Upper lobe of right lung (tissue), 1 donor: ENCODE results near the gene DHX58. TPM values are rescaled to one million over a fixed set of nuclear protein-coding genes. Genes with fewer than 3 reads are reported as not detected.
A peak's percentile ranks its signal among the peaks of the same experiment; 100 is the strongest.

Experiments used
- ATAC-seq: fragments of 200-7000 bp; cut with Tn5 transposase; one replicate; pipeline ENCODE4 v1.9.1; 2020; ENCODE audit warnings: mild to moderate bottlenecking, moderate library complexity
- DNase-seq: peaks from one replicate; pipeline ENCODE4 v3.0.0-alpha.2; 2020
- H3K27ac ChIP-seq: fragments of 200-600 bp; one replicate; pipeline ENCODE4 v1.8.0; 2022
- H3K27me3 ChIP-seq: fragments of 200-600 bp; one replicate; pipeline ENCODE4 v1.8.0; 2022; ENCODE audit warnings: mild to moderate bottlenecking
- H3K36me3 ChIP-seq: fragments of 200-600 bp; one replicate; pipeline ENCODE4 v1.8.0; 2022
- H3K4me1 ChIP-seq: fragments of 200-600 bp; one replicate; pipeline ENCODE4 v1.8.0; 2022
- H3K4me3 ChIP-seq: fragments of 200-600 bp; one replicate; pipeline ENCODE4 v1.8.0; 2022; ENCODE audit warnings: mild to moderate bottlenecking
- H3K9me3 ChIP-seq: fragments of 200-600 bp; one replicate; pipeline ENCODE4 v1.8.0; 2022
- CTCF ChIP-seq: fragments of 200-600 bp; IDR thresholded peaks from one replicate; pipeline ENCODE4 v1.8.0; 2022; ENCODE audit warnings: antibody characterized with exemption
- intact Hi-C: fragments of 100-400 bp; cut with DNase I; formaldehyde crosslinking; loops from one replicate; pipeline ENCODE4 v1.11.0; 2022
- total RNA-seq: library from RNA; stranded (reverse); fragmentation: NEBNext Ultra II Directional; extraction: Animal tissue kit (Norgen Biotek cat#: 25700); gene quantifications from one replicate; pipeline ENCODE4 v1.2.1, GENCODE V29; 2021
- donor health status: DM: no; HTN: yes; CAD: no; lungs with severe emphysema.

Gene DHX58
- total RNA-seq, 1 donor from 2014 or later: 27.5 TPM

- Histone ChIP-seq H3K27ac (no peak overlapping the region), H3K27me3 (no peaks in the 10 kb centered on the region), H3K4me3 (no peak overlapping the region), H3K9me3 (no peaks in the 10 kb centered on the region), H3K36me3 (peaks cover 13% of the 10 kb centered on the region), H3K4me1 (peaks cover 29% of the 10 kb centered on the region)
- DNase-seq (no peak), ATAC-seq (no peak)
- TF ChIP-seq CTCF: no peak
- intact Hi-C loops: loop anchor here (10.0 kb wide), 2 partner anchors 93 to 153 kb away; partner anchors contain the start of genes CNP and NKIRAS2
These were observed 5.0 kb upstream of the DHX58 start for GRCh38 chr17:42117397-42118125.

- TF ChIP-seq CTCF: peak; percentile 82
- H3K9me3 ChIP-seq: no peaks in the 10 kb centered on the region
- no peak overlapping the region for H3K4me3 ChIP-seq
- DNase-seq (peak; percentile 86), ATAC-seq (peak; percentile 57)
- intact Hi-C loops: loop anchor here (10.0 kb wide), 2 partner anchors 92 to 152 kb away; partner anchors contain the start of genes CNP and NKIRAS2
- no peak overlapping the region for H3K27ac ChIP-seq
- no peaks in the 10 kb centered on the region for H3K27me3 ChIP-seq
- peaks cover 22% of the 10 kb centered on the region for H3K4me1 ChIP-seq
- peaks cover 13% of the 10 kb centered on the region for H3K36me3 ChIP-seq
These were observed 4.3 kb upstream of the DHX58 start for GRCh38 chr17:42116705-42117396.

DNA sequence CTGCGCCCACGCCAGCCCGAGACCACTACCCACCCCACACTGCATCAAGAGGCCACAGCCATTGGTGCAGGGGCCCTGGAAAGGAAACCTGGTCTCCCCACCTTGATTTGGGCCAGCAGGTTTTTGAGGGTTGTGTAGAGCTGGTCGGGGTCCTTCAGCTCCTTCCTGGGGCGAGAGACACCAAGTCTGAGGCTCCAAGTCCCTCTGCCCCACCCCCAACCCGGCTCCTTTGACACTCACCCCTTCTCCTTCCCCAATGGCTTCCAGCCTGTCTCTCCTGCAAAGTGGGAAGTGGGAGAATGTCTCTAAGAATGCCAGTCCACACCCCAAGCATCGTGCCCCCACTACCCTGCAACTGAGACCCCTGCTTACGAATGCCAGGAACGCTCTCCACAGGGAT is 1.6 kb upstream of the DHX58 start:
- peaks cover 19% of the 10 kb centered on the region for H3K4me1 ChIP-seq
- H3K36me3 ChIP-seq: peaks cover 17% of the 10 kb centered on the region
- no peaks in the 10 kb centered on the region for H3K9me3 ChIP-seq
- no peaks in the 10 kb centered on the region for H3K27me3 ChIP-seq
- H3K4me3 ChIP-seq: no peak overlapping the region
- ATAC-seq (no peak), DNase-seq (no peak)
- no peak overlapping the region for H3K27ac ChIP-seq
- TF ChIP-seq CTCF: no peak
- intact Hi-C loops: loop anchor here (10.0 kb wide), 2 partner anchors 89 to 149 kb away; partner anchors contain the start of genes CNP and NKIRAS2

DNA sequence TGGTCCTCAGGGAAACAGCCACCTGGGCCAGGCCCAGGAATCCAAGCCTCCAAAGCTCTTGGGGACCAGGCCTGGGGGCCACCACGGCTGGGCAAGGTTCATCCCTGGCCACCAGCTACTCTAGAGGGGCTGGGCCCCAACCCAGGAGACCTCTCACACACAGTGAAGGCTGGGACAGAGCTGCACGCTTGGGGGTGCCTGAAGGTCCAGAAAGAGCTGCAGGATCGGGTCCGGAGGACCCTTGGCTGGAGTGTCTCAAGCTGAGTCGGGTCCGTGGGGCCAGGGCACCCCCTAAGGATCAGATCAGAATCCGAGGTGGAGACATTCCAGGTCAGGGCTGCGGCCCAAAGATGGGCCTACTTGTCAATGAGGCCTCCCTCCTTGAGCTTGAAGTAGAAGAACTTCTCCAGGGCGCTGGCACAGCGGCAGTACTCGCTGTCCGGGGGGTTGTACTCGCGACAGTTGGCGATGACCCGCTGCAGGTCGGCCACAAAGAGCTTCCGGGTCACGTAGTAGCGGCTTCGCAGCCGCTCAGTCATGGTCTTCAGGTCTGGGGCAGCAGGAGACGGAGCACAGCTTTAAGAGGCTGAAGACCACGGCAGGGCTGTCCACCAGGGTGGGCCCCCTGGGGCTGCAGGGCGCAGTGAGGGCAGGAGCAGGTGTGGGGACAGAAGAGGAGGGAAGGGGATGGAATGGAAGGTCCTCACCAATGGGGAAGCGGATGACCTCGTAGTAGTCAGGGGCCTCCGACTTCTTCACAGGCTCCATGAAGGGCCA is 967 bp upstream of the DHX58 start:
- DNase-seq (no peak), ATAC-seq (no peak)
- peaks cover 23% of the 10 kb centered on the region for H3K36me3 ChIP-seq
- intact Hi-C loops: loop anchor here (10.0 kb wide), 2 partner anchors 89 to 149 kb away; partner anchors contain the start of genes CNP and NKIRAS2
- H3K27ac ChIP-seq: peak overlapping the region; percentile 92
- H3K9me3 ChIP-seq: no peaks in the 10 kb centered on the region
- peak overlapping the region; percentile 75 for H3K4me3 ChIP-seq
- H3K27me3 ChIP-seq: no peaks in the 10 kb centered on the region
- H3K4me1 ChIP-seq: peaks cover 19% of the 10 kb centered on the region
- no peak for TF ChIP-seq CTCF

DNA sequence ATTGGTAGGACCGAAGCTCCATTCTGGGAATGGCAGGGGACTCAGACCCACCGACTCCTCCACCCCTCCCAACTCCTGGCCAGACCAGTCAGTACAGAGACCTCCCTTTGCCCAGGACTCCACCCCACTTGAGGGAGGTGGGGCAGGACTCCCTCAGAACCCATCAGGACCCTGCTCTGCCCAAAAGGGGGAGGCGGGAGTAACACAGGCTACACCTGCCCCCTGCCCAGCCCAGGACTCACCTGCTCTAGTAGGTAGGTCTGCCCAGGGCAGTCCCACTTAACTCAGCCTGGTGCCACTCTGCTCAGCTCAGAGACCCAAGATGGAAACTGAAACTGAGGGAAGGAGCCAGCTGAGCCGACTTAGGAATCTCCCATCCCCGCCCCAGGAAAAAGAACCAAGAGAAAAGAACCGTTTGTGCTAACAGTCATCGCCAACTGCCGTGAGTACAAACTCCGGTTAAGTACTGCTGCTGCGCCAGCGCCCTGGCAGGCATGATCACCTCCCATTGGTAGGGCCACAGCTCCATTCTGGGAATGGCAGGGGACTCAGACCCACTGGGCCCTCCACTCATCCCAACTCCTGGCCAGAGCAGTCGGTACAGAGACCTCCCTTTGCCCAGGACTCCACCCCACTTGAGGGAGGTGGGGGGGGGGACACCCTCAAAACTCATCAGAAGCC is 503 bp downstream of the DHX58 start:
- H3K27ac ChIP-seq: peak overlapping the region; percentile 92
- H3K9me3 ChIP-seq: no peaks in the 10 kb centered on the region
- no peak for TF ChIP-seq CTCF
- peak overlapping the region; percentile 75 for H3K4me3 ChIP-seq
- H3K27me3 ChIP-seq: no peaks in the 10 kb centered on the region
- intact Hi-C loops: loop anchor here (10.0 kb wide), 2 partner anchors 87 to 147 kb away; partner anchors contain the start of genes CNP and NKIRAS2
- peak; percentile 75 for DNase-seq
- peak; percentile 45 for ATAC-seq
- peaks cover 23% of the 10 kb centered on the region for H3K36me3 ChIP-seq
- H3K4me1 ChIP-seq: peaks cover 19% of the 10 kb centered on the region
